ENCODE results near the gene SEMA6B.

Gene SEMA6B

GRCh38 chr19:4586691-4587090 lies 27.2 kb upstream of the SEMA6B start:
- DNase-seq: no peak

DNA sequence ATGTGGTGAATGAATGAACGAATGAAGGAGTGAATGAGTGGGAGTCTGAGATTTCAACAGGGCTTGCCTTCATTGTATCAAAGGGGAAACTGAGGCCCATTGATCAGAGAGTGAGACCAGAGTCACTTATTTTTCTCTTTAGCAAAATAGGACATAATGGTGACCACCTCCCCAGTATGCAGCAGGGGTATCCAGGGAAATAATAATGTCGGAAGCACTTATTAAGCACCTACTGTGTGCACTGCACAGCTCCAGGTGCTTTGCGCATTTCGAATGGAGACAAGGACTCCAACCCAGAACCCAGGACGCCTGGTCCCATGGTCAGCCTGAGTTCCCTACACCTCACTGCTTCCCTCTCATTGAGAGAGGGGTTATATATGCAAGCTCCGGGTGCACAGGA lies 26.8 kb upstream of the SEMA6B start:
- no peak for DNase-seq

GRCh38 chr19:4585556-4585955 lies 26.1 kb upstream of the SEMA6B start:
- no peak for DNase-seq

DNA sequence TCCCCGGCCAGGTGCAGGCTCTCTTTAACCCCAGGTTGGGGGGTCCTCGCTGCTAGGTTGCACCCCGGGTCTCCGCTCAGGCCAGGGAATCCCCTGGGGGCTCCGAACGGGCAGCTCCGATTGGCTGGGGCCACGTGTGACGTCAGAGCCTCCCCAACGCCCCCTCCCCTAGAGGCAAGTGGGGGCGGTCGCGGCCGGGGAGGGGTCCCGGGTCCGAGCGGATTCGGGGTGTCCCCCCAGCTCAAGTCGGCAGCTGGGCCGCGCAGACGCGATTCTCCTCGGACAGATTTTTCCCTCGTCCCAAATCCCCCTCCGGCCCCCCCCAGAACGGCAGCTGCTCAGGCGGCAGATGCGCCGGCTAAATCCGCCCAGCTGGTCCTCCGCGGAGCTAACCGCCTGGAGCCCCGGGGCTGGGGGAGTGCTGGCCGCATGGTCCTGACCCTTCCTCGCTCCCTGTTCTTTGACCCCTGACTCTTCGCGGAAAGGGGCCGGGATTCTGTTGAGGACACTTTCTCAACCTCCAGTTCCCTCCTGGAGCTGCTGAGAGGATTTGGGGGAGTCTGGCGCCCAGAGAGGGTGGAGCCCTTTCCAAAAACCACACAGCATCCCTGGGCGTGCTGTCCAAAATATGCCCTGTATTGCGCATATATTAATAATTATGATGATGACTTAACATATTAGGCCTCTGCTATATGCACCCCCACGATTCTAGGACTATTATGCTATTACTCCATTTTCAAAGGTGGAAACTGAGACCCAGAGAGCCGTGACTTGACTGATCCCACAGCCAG lies 25.4 kb upstream of the SEMA6B start:
- no peak for DNase-seq

DNA sequence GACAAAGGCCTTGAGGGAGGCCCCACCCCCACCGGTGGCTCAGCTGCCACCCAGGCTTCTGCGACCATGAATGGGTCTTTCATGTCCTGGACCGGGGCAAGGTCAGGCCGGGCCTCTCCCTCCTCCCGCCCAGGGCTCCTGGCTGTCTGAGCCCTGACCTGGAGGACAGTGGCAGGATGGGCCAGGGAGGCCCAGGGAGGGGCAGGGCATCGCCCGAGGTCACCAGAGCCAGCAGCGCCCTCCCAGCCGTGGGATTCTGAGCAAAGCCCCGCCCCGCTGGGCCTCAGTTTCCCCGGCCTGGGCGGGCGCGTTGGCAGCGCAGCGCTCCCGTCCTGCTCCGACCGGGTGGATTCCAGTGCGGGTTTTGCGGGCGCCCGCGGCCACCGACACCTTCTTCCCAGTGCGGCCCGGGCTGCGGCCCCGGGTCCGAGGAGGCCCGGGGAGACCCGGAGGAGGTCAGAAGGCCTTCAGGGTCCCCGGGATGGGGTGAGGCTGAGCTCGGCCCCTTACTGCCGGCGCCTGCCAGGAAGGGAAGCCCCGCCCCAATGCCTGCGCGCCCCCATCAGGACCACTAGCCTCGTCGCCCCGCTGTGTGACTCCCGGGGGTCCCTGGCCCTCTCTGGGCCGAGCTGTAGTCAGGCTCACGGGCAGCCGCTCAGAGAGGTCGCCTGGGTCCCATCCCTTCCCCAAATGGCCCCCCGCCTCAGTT lies 24.6 kb upstream of the SEMA6B start:
- no peak for DNase-seq

DNA sequence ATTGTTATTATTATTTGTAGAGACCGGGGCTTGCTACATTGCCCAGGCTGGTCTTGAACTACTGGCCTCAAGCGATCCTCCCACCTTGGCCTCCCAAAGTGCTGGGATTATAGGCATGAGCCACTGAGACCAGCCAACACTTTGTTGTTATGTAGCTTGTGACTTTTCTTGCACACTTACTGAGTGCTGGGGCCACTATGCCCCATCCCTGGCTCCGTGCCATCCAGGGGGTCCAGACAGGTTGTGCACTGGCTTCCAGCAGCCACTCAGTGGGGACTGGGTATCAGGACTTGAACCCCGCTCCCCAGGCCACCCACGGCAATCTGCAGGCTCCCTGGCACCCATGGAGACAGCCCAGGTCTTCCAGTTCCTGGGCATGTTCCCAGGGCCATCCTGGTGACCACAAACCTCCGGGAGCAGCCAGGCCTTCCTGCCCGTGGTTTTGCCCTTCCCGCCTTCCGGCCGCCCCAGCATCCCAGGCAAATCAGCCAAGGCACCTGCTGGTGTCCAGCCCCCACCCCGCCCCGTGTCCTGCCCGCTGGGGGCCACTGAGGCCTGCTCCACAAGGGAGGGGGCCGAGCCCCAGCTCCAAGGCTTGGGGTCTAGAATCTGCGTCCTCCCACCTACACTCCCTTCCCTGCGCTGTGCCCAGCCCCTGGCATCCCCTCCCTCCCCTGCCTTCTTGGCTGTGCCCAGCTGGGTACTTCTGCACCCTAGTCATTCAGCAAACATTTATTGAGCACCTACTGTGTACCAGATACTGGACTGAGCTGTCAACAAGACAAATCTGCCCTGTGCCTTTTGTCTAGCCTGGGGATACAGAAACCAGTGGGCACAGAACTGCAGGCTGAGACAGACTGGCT lies 23.7 kb upstream of the SEMA6B start:
- DNase-seq: no peak

DNA sequence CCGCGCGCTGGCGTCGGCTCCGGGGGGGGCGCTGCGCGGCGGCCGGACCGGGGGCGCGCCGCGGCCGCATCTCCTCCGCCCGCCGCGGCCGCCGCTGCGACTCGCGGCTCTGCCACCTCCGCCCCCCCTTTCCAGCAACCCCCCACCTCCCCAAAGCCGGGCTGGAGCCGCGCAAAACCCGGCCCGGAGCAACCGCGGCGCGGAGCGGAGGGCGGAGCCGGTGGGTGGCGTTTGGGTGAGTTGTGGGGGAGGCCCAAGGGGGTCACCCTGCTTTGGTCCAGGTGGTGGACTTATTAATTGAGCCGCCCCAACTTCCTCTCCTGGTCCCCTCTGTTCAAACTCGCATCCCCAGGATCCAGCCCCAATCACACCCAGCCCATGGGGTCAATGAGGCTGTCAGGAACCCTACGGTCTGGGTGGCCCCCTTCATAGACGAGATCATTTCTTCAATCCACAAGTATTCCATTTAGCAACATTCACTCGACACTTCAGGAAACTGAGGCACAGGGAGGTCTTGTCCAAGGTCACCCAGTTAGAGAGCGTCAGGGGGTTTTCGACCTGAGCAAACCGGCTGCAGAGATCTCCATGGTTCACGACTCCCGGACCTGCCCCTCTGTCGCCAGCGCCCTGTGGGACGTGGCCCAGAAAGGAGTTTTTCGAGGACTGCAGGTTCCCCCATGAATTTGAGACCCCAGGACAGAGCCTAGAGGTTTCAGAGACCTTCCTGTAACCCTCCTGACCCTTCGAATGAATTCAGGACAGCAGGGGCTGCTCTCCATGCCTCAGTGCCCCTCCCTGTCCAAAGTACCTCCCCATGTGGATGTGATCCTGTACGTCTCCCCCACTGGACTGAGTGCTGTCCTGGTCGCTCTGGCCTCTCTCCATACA lies 22.4 kb upstream of the SEMA6B start:
- peak; percentile 53 for DNase-seq

DNA sequence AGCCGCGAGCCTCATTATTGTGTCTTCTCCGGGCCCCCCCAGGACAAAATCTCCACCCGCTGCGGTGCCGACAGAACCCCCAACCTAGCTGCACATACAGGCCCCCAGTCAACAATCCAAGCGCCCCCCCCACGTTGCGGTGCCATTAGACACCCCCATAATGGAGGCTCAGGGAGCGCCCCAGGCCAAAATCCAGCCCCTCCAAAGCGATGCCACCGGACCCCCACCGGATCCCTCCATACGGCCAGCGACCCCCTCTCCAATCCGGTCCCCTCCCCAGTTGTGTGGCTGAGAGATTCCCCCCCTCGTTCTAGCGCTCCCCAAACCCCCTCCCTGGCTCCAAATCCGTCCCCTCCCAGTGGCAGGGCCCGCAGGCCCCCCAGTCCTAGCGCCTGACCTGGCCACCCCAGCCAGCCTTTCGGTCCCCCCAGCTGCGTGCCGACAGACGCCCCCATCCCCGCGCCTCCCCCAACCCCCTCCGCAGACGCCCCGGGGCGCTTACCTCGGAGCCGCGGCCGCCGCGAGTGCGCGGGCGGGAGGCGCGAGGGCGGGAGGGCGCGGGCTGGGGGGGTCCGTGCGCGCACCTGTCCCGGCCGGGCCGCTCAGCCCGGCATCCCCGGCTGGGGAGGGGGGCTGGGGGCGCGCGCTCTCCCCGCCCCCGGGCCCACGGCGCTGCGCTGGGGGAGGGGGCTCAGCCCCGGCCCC lies 21.6 kb upstream of the SEMA6B start:
- DNase-seq: no peak

DNA sequence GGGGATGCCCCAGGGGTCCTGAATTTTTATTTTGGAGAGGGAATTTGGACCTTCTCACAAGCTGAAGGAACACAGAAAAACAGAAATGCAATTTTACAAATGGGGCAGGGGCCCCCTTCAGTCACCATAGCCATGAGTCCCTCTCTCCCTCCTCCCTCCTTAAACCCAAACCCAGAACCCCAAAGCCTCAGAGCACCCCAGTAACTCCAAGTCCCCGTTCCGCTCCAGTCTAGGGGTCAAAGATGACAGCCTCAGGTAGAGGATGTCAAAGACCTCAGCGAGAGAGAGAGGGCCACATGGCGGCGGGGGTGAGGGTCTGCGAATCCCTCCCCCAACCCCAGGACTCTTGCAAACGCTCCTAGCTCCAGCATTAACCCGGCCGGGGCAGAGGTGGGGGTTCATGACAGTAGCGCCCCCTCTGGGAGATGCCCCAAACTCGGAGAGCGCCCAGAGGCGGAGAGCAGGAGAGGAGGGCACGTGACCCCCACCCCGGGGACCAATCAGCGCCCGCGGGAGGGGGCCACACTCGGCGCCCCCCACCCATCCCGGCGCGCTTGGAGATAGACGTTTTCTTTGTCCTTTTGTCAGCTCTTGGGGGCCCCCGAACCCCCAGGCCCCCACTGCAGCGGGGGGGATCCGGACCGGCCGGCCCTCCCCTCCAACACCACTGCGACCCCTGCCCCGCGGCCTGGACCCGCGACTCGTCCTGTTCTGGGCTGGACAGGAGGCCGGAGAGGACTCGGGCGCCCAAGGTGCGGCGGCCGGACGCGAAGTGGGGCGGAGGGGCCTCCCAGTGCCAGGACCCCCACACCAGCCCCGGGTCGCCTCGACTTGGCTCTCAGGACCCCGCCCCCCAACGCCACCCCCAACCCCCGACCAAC lies 20.8 kb upstream of the SEMA6B start:
- no peak for DNase-seq

DNA sequence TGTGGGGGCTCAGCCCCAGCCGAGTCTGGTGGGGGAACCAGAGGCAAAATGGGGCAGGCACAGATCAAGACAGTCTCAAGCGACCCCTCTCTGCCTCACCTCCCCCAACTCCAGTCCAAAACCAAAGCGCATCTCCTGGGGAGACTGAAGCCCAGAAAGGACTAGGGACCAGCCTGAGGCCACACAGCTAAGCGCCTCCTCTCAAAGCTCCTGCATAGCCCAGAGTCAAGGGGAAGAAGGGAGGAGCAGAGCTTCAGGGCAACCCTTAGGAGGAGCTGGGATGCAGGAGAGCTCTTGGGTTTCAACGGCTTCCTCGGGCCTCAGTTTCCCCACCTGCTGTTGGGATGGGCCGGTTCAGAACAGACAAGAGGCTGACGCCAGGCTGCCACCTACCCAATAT lies 19.9 kb upstream of the SEMA6B start:
- DNase-seq: no peak

- DNase-seq: no peak
Measured at GRCh38 chr19:4578552-4579248, 19.2 kb upstream of the SEMA6B start.

- peak; percentile 34 for DNase-seq
Measured at GRCh38 chr19:4577020-4577782, 17.7 kb upstream of the SEMA6B start.

GRCh38 chr19:4576016-4576933 lies 16.8 kb upstream of the SEMA6B start:
- DNase-seq: peak; percentile 62

- DNase-seq: peak; percentile 99
Measured at GRCh38 chr19:4575267-4576015, 16.0 kb upstream of the SEMA6B start.

- no peak for DNase-seq
Measured at GRCh38 chr19:4573682-4574081, 14.2 kb upstream of the SEMA6B start.

GRCh38 chr19:4571305-4571917 lies 11.9 kb upstream of the SEMA6B start:
- peak; percentile 51 for DNase-seq

DNA sequence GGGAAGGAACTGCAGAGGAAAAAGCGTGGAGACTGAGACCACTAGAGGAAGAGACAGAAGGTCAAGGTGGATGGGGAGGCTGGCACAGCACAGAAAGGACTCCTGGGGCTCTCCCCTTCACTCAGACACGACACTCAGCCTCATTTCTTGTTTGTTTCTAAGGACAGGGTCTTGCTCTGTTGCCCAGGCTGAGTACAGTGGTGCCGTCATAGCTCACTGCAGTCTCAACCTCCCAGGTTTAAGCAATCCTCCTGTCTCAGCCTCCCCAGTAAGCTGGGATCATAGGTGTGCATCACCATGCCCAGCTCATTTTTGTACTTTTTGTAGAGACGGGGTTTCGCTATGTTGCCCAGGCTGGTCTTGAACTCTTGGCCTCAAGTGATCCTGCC lies 11.4 kb upstream of the SEMA6B start:
- no peak for DNase-seq
